Astrocyte (in vitro differentiated cells and primary cell): Measurements from ENCODE around the gene SLC22A5. TPM values are rescaled to one million over a fixed set of nuclear protein-coding genes. Genes with fewer than 3 reads are reported as not detected.
"Not testable (repeated sequence)": the region's sequence is repeated elsewhere in the genome, so short reads cannot be mapped to it uniquely, and the experiment has no call there.

Source experiments
- DNase-seq: peaks from one replicate; pipeline ENCODE4 v3.0.0-alpha.2; 2010; ENCODE audit warnings: low read depth
- FAIRE-seq: peaks from 2 replicates; lab custom pipeline; 2011; peaks lifted over from hg19 to GRCh38; lab: Jason Lieb, UNC
- H2AFZ ChIP-seq: 2 replicates; pipeline ENCODE4 v1.6.0; 2012; ENCODE audit warnings: low read depth, low read length, inconsistent platforms
- H3K27ac ChIP-seq: 2 replicates; pipeline ENCODE4 v1.5.1; 2011; ENCODE audit warnings: low read depth, low read length, inconsistent platforms
- H3K27me3 ChIP-seq: 2 replicates; pipeline ENCODE4 v1.6.0; 2011; ENCODE audit warnings: low read length, inconsistent platforms; ENCODE audit not compliant: insufficient read depth
- H3K36me3 ChIP-seq: 2 replicates; pipeline ENCODE4 v1.5.1; 2011; ENCODE audit warnings: low read length, inconsistent platforms; ENCODE audit not compliant: insufficient read depth
- H3K4me1 ChIP-seq: 2 replicates; pipeline ENCODE4 v1.5.1; 2011; ENCODE audit warnings: low read length, inconsistent platforms; ENCODE audit not compliant: insufficient read depth
- H3K4me2 ChIP-seq: 2 replicates; pipeline ENCODE4 v1.6.0; 2012; ENCODE audit warnings: low read length, inconsistent platforms
- H3K4me3 ChIP-seq: 2 replicates; pipeline ENCODE4 v1.5.1; 2011; ENCODE audit warnings: low read depth, mild to moderate bottlenecking, low read length, inconsistent platforms; ENCODE audit not compliant: insufficient read depth
- H3K79me2 ChIP-seq: 2 replicates; pipeline ENCODE4 v1.6.0; 2012; ENCODE audit warnings: mild to moderate bottlenecking, low read length, inconsistent platforms; ENCODE audit not compliant: insufficient read depth
- H3K9ac ChIP-seq: 2 replicates; pipeline ENCODE4 v1.6.0; 2012; ENCODE audit warnings: mild to moderate bottlenecking, low read length, inconsistent platforms
- H3K9me3 ChIP-seq: 2 replicates; pipeline ENCODE4 v1.5.1; 2012; ENCODE audit warnings: low read depth, mild to moderate bottlenecking, low read length, inconsistent platforms; ENCODE audit not compliant: insufficient read depth
- H4K20me1 ChIP-seq: 2 replicates; pipeline ENCODE4 v1.6.0; 2012; ENCODE audit warnings: low read length, inconsistent platforms; ENCODE audit not compliant: insufficient read depth
- H3K27ac Mint-ChIP-seq: one replicate; pipeline ENCODE4 v1.8.0; 2021; ENCODE audit warnings: mild to moderate bottlenecking, mixed read lengths; ENCODE audit not compliant: unreplicated experiment
- H3K27me3 Mint-ChIP-seq: one replicate; pipeline ENCODE4 v1.8.0; 2021; ENCODE audit warnings: low read depth, mixed read lengths; ENCODE audit not compliant: unreplicated experiment
- H3K36me3 Mint-ChIP-seq: one replicate; pipeline ENCODE4 v1.8.0; 2021; ENCODE audit warnings: low read depth, mixed read lengths; ENCODE audit not compliant: unreplicated experiment
- H3K4me1 Mint-ChIP-seq: one replicate; pipeline ENCODE4 v1.8.0; 2021; ENCODE audit warnings: low read depth, mixed read lengths; ENCODE audit not compliant: unreplicated experiment
- H3K4me3 Mint-ChIP-seq: one replicate; pipeline ENCODE4 v1.8.0; 2021; ENCODE audit warnings: mild to moderate bottlenecking, moderate library complexity, mixed read lengths; ENCODE audit not compliant: unreplicated experiment
- H3K9me3 Mint-ChIP-seq: one replicate; pipeline ENCODE4 v1.8.0; 2021; ENCODE audit warnings: mild to moderate bottlenecking, mixed read lengths; ENCODE audit not compliant: unreplicated experiment
- EZH2 ChIP-seq: IDR thresholded peaks from 2 replicates; pipeline ENCODE4 v1.6.1; 2012; ENCODE audit warnings: mild to moderate bottlenecking, low read length, inconsistent platforms; ENCODE audit not compliant: insufficient read depth
- total RNA-seq: library from RNA; stranded (reverse); gene quantifications from 2 replicates; pipeline ENCODE4 v1.2.1, GENCODE V29; 2021
- TF ChIP-seq, protein P1 (sequence below): IDR thresholded peaks from 2 replicates; pipeline ENCODE4 v1.5.1; 2011; ENCODE audit warnings: low read depth, mild to moderate bottlenecking, inconsistent platforms, low read length, moderate library complexity; ENCODE audit not compliant: insufficient read depth

Gene SLC22A5
- total RNA-seq, 1 donor from 2014 or later = 8.3 TPM

- Histone ChIP-seq H3K79me2 (peaks cover 4% of the 10 kb centered on the region), H2AFZ (no peak overlapping the region), H3K4me3 (no peak overlapping the region), H3K9me3 (no peaks in the 10 kb centered on the region), H3K27ac (peak overlapping the region; percentile 50), H3K9ac (no peak overlapping the region), H3K4me1 (peaks cover 30% of the 10 kb centered on the region), H4K20me1 (no peaks in the 10 kb centered on the region), H3K27me3 (no peaks in the 10 kb centered on the region), H3K36me3 (no peaks in the 10 kb centered on the region), H3K4me2 (peak overlapping the region; percentile 51)
- Mint-ChIP-seq H3K4me3 (no peak overlapping the region), H3K27ac (peak overlapping the region; percentile 96), H3K36me3 (peaks cover 4% of the 10 kb centered on the region), H3K9me3 (no peaks in the 10 kb centered on the region), H3K27me3 (no peaks in the 10 kb centered on the region), H3K4me1 (peaks cover 59% of the 10 kb centered on the region)
- FAIRE-seq (no peak), DNase-seq (no peak)
- TF ChIP-seq, protein P1, sequence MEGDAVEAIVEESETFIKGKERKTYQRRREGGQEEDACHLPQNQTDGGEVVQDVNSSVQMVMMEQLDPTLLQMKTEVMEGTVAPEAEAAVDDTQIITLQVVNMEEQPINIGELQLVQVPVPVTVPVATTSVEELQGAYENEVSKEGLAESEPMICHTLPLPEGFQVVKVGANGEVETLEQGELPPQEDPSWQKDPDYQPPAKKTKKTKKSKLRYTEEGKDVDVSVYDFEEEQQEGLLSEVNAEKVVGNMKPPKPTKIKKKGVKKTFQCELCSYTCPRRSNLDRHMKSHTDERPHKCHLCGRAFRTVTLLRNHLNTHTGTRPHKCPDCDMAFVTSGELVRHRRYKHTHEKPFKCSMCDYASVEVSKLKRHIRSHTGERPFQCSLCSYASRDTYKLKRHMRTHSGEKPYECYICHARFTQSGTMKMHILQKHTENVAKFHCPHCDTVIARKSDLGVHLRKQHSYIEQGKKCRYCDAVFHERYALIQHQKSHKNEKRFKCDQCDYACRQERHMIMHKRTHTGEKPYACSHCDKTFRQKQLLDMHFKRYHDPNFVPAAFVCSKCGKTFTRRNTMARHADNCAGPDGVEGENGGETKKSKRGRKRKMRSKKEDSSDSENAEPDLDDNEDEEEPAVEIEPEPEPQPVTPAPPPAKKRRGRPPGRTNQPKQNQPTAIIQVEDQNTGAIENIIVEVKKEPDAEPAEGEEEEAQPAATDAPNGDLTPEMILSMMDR = no peak
Measured at GRCh38 chr5:132436936-132437335, 67.4 kb downstream of the SLC22A5 start.

GRCh38 chr5:132437604-132438266, 68.2 kb downstream of the SLC22A5 start:
- H3K4me3 Mint-ChIP-seq = no peak overlapping the region
- peak; percentile 80 for DNase-seq
- peak overlapping the region; percentile 96 for H3K27ac Mint-ChIP-seq

GRCh38 chr5:132438267-132438645, 68.7 kb downstream of the SLC22A5 start:
- not testable (repeated sequence) for DNase-seq, H3K9me3 ChIP-seq, H3K9me3 Mint-ChIP-seq, H3K79me2 ChIP-seq, H3K27me3 Mint-ChIP-seq, H4K20me1 ChIP-seq, H3K27ac Mint-ChIP-seq, H2AFZ ChIP-seq, FAIRE-seq, H3K36me3 ChIP-seq, H3K4me3 ChIP-seq, H3K36me3 Mint-ChIP-seq, H3K27me3 ChIP-seq
- peaks cover 62% of the 10 kb centered on the region for H3K4me1 Mint-ChIP-seq
- Histone ChIP-seq H3K9ac (peak overlapping the region; percentile 8), H3K27ac (peak overlapping the region; percentile 24), H3K4me1 (peaks cover 30% of the 10 kb centered on the region), H3K4me2 (peak overlapping the region; percentile 51)
- H3K4me3 Mint-ChIP-seq = peak overlapping the region; percentile 14

More at GRCh38 chr5:132437604-132438266, 68.2 kb downstream of the SLC22A5 start:
- TF ChIP-seq, protein P1 = no peak
- no peak for TF ChIP-seq EZH2
- Histone ChIP-seq H3K36me3 (no peaks in the 10 kb centered on the region), H3K4me1 (peaks cover 30% of the 10 kb centered on the region), H3K9me3 (no peaks in the 10 kb centered on the region), H3K27me3 (no peaks in the 10 kb centered on the region), H2AFZ (no peak overlapping the region), H4K20me1 (no peaks in the 10 kb centered on the region), H3K4me3 (no peak overlapping the region), H3K9ac (peak overlapping the region; percentile 38), H3K4me2 (peak overlapping the region; percentile 51), H3K27ac (peak overlapping the region; percentile 50), H3K79me2 (peaks cover 4% of the 10 kb centered on the region)
- FAIRE-seq = no peak
- Mint-ChIP-seq H3K4me1 (peaks cover 62% of the 10 kb centered on the region), H3K27me3 (no peaks in the 10 kb centered on the region), H3K9me3 (no peaks in the 10 kb centered on the region), H3K36me3 (peaks cover 4% of the 10 kb centered on the region)
